DND-41 (cell line): ENCODE results near the gene CNTLN.
"Not testable (repeated sequence)": the region's sequence is repeated elsewhere in the genome, so short reads cannot be mapped to it uniquely, and the experiment has no call there.

Experiments used
- EZH2 ChIP-seq: IDR thresholded peaks from 3 replicates; pipeline ENCODE4 v1.6.1; 2012; ENCODE audit warnings: borderline replicate concordance, low read depth, mild to moderate bottlenecking, moderate library complexity, low read length, inconsistent platforms; ENCODE audit not compliant: severe bottlenecking
- TF ChIP-seq, protein P1 (sequence below): IDR thresholded peaks from 2 replicates; pipeline ENCODE4 v1.5.1; 2012; ENCODE audit warnings: borderline replicate concordance, low read length, moderate library complexity, mild to moderate bottlenecking; ENCODE audit not compliant: poor library complexity, severe bottlenecking; ENCODE audit errors: extremely low read depth

DNA sequence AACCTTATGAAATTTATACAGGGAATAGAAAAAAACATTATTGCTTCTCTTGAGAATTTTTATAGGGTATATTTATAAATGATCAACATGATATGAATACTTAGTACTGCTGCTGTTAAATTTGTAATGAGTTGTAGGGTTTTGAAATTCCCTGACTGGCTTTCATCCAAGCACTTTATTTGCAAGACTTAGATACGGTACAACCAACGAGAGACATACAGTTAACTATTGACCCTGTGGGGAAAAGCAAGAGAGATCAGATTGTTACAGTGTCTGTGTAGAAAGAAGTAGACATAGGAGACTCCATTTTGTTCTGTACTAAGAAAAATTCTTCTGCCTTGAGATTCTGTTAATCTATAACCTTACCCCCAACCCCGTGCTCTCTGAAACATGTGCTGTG, 310.3 kb downstream of the CNTLN start:
- TF ChIP-seq EZH2 = not testable (repeated sequence)
- TF ChIP-seq, protein P1, sequence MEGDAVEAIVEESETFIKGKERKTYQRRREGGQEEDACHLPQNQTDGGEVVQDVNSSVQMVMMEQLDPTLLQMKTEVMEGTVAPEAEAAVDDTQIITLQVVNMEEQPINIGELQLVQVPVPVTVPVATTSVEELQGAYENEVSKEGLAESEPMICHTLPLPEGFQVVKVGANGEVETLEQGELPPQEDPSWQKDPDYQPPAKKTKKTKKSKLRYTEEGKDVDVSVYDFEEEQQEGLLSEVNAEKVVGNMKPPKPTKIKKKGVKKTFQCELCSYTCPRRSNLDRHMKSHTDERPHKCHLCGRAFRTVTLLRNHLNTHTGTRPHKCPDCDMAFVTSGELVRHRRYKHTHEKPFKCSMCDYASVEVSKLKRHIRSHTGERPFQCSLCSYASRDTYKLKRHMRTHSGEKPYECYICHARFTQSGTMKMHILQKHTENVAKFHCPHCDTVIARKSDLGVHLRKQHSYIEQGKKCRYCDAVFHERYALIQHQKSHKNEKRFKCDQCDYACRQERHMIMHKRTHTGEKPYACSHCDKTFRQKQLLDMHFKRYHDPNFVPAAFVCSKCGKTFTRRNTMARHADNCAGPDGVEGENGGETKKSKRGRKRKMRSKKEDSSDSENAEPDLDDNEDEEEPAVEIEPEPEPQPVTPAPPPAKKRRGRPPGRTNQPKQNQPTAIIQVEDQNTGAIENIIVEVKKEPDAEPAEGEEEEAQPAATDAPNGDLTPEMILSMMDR = not testable (repeated sequence)
